GM18526 (cell line): ENCODE measurements around the gene EMC10.

ENCODE experiments used
- POLR2A ChIP-seq: IDR thresholded peaks from 3 replicates; pipeline ENCODE4 v1.6.1; 2011; ENCODE audit not compliant: insufficient read length; ENCODE audit errors: extremely low read depth

Gene EMC10

GRCh38 chr19:50444059-50444458, 32.2 kb upstream of the EMC10 start:
- TF ChIP-seq POLR2A = no peak

- no peak for TF ChIP-seq POLR2A
These were observed 29.3 kb upstream of the EMC10 start for GRCh38 chr19:50447053-50447452.

- TF ChIP-seq POLR2A = no peak
These were observed 28.6 kb upstream of the EMC10 start for GRCh38 chr19:50447750-50448149.

- TF ChIP-seq POLR2A = no peak
These were observed 26.9 kb upstream of the EMC10 start for GRCh38 chr19:50449236-50449899.

- TF ChIP-seq POLR2A = no peak
These were observed 25.7 kb upstream of the EMC10 start for GRCh38 chr19:50450369-50451222.

GRCh38 chr19:50451223-50451534, 25.1 kb upstream of the EMC10 start:
- no peak for TF ChIP-seq POLR2A

- TF ChIP-seq POLR2A = no peak
These were observed 23.1 kb upstream of the EMC10 start for GRCh38 chr19:50453243-50453642.

GRCh38 chr19:50455992-50456391, 20.3 kb upstream of the EMC10 start:
- no peak for TF ChIP-seq POLR2A

GRCh38 chr19:50457300-50457699, 19.0 kb upstream of the EMC10 start:
- no peak for TF ChIP-seq POLR2A

- TF ChIP-seq POLR2A = no peak
These were observed 17.8 kb upstream of the EMC10 start for GRCh38 chr19:50458396-50459066.

- no peak for TF ChIP-seq POLR2A
These were observed 17.2 kb upstream of the EMC10 start for GRCh38 chr19:50459067-50459456.

GRCh38 chr19:50459638-50460037, 16.7 kb upstream of the EMC10 start:
- no peak for TF ChIP-seq POLR2A

GRCh38 chr19:50460161-50460765, 16.0 kb upstream of the EMC10 start:
- TF ChIP-seq POLR2A = no peak

- TF ChIP-seq POLR2A = no peak
These were observed 15.0 kb upstream of the EMC10 start for GRCh38 chr19:50461066-50461875.

GRCh38 chr19:50462970-50463369, 13.3 kb upstream of the EMC10 start:
- TF ChIP-seq POLR2A = no peak
